ENCODE results near the gene ACKR4.

Gene ACKR4

DNA sequence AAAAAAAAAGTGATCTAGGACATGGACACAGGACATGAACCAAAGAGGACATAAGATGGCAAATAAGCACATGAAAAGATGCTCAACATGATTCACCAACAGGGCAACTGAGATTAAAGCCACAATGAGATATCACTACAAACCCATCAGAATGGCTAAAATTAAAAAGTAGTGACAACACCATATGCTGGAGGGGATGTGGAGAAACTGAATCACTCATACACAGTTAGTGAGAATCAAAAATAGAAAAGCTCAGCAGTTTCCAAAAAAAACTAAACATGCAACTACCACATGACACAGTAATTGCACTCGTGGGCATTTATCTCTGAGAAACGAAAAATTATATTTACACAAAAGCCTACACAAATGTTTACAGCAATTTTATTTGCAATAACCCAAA, 27.9 kb upstream of the ACKR4 start:
- ChIA-PET CTCF (no interaction called here), POLR2A (interaction anchor here (0.6 kb wide), 1 partner anchor 24 kb away, joined by 5 read pairs; no protein-coding TSS in a partner anchor)
- DNase-seq, result no peak
- H3K36me3 ChIP-seq (ENCODE audit: control insufficient read depth in 4 of 4, insufficient read depth in 4 of 4, low read length in 3 of 4), result peaks cover 3 to 14% (median 8%) of the 10 kb centered on the region in 4 experiments
- no peak overlapping the region for H3K4me3 ChIP-seq (ENCODE audit: control insufficient read depth in 1 of 7, extremely low read depth in 1 of 7, insufficient read depth in 4 of 7, low read depth in 2 of 7, low read length in 6 of 7)
- no CpG with 5 or more reads among the region's 2 CpGs for WGBS (ENCODE audit: insufficient coverage)
- H3K9me3 ChIP-seq (ENCODE audit: control extremely low read depth in 1 of 5, control insufficient read depth in 4 of 5, insufficient read depth in 2 of 5, low read depth in 1 of 5, low read length in 4 of 5), result peaks cover 0 to 5% (median 2%) of the 10 kb centered on the region in 5 experiments
- H3K27me3 ChIP-seq (replicated peaks in 2 of 5; ENCODE audit: control insufficient read depth in 4 of 5, insufficient read depth in 5 of 5, low read length in 4 of 5), result no peaks in the 10 kb centered on the region
- H3K27ac ChIP-seq (ENCODE audit: insufficient read depth in 1 of 2, low read depth in 1 of 2, low read length in 2 of 2, poor library complexity in 1 of 2, severe bottlenecking in 2 of 2), result no peak overlapping the region
- H3K4me1 ChIP-seq (ENCODE audit: control extremely low read depth in 1 of 4, control insufficient read depth in 4 of 4, insufficient read depth in 4 of 4, low read length in 3 of 4), result no peaks in the 10 kb centered on the region

DNA sequence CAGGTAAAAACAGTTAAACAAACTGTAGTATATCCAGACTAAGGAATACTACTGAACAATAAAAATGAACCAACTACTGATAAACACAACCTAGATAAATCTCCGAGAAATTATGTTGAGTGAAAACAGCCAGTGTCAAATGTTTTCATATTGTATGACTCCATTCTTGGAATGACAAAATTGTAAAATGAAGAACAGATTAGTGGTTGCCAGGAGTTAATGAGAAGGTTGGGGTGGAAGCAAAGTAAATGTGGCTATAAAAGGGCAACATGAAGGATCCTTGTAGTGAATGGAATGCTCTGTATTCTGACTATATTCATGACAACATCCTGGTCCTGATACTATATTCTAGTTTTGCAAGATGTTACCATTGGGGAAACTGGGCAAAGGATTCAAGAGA, 27.5 kb upstream of the ACKR4 start:
- 100% methylated on average over 1 of the region's 1 CpG for WGBS (ENCODE audit: insufficient coverage)
- no peak overlapping the region for H3K27ac ChIP-seq (ENCODE audit: insufficient read depth in 1 of 2, low read depth in 1 of 2, low read length in 2 of 2, poor library complexity in 1 of 2, severe bottlenecking in 2 of 2)
- CTCF ChIA-PET, result interaction anchor here (1.7 kb wide), 1 partner anchor 34 kb away, joined by 4 read pairs; no protein-coding TSS in a partner anchor

DNA sequence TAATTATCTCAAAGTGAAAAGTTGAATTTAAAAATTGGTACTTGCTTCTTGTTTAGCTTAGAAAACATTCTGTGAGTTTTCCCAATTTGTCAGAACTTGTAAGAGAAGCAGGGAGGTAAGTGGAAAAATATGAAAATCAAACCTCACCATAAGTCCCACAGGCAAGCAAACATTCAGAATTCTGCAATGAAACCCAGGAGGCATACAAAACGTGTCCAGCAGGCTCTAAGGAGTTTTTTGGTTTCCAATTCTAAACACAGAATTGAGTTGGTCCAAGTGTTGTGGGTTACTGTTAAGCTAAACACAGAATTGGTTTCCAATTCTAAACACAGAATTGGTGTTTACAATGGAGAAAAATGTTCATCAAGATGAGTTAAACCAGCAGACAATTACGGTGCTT, 27.1 kb upstream of the ACKR4 start:
- no peak overlapping the region for H3K27ac ChIP-seq (ENCODE audit: insufficient read depth in 1 of 2, low read depth in 1 of 2, low read length in 2 of 2, poor library complexity in 1 of 2, severe bottlenecking in 2 of 2)
- CTCF ChIA-PET, result interaction anchor here (1.7 kb wide), 1 partner anchor 34 kb away, joined by 4 read pairs; no protein-coding TSS in a partner anchor
- no peaks in the 10 kb centered on the region for H3K4me1 ChIP-seq (ENCODE audit: control extremely low read depth in 1 of 4, control insufficient read depth in 4 of 4, insufficient read depth in 4 of 4, low read length in 3 of 4)
- POLR2A ChIA-PET, result no interaction called here
- H3K9me3 ChIP-seq (ENCODE audit: control extremely low read depth in 1 of 5, control insufficient read depth in 4 of 5, insufficient read depth in 2 of 5, low read depth in 1 of 5, low read length in 4 of 5), result peaks cover 0 to 5% (median 2%) of the 10 kb centered on the region in 5 experiments
- no peak overlapping the region for H3K4me3 ChIP-seq (ENCODE audit: control insufficient read depth in 1 of 7, extremely low read depth in 1 of 7, insufficient read depth in 4 of 7, low read depth in 2 of 7, low read length in 6 of 7)
- H3K36me3 ChIP-seq (ENCODE audit: control insufficient read depth in 4 of 4, insufficient read depth in 4 of 4, low read length in 3 of 4), result peaks cover 3 to 16% (median 7%) of the 10 kb centered on the region in 4 experiments
- H3K27me3 ChIP-seq (replicated peaks in 2 of 5; ENCODE audit: control insufficient read depth in 4 of 5, insufficient read depth in 5 of 5, low read length in 4 of 5), result no peaks in the 10 kb centered on the region
- DNase-seq, result no peak
- 83% methylated on average over 1 of the region's 2 CpGs for WGBS (ENCODE audit: insufficient coverage)

More for the DNA sequence above, 27.5 kb upstream of the ACKR4 start:
- POLR2A ChIA-PET, result no interaction called here
- peaks cover 3 to 14% (median 10%) of the 10 kb centered on the region in 4 experiments for H3K36me3 ChIP-seq (ENCODE audit: control insufficient read depth in 4 of 4, insufficient read depth in 4 of 4, low read length in 3 of 4)
- no peak overlapping the region for H3K4me3 ChIP-seq (ENCODE audit: control insufficient read depth in 1 of 7, extremely low read depth in 1 of 7, insufficient read depth in 4 of 7, low read depth in 2 of 7, low read length in 6 of 7)
- H3K9me3 ChIP-seq (ENCODE audit: control extremely low read depth in 1 of 5, control insufficient read depth in 4 of 5, insufficient read depth in 2 of 5, low read depth in 1 of 5, low read length in 4 of 5), result peaks cover 0 to 5% (median 2%) of the 10 kb centered on the region in 5 experiments
- DNase-seq, result no peak
- no peaks in the 10 kb centered on the region for H3K27me3 ChIP-seq (replicated peaks in 2 of 5; ENCODE audit: control insufficient read depth in 4 of 5, insufficient read depth in 5 of 5, low read length in 4 of 5)
- H3K4me1 ChIP-seq (ENCODE audit: control extremely low read depth in 1 of 4, control insufficient read depth in 4 of 4, insufficient read depth in 4 of 4, low read length in 3 of 4), result no peaks in the 10 kb centered on the region

DNA sequence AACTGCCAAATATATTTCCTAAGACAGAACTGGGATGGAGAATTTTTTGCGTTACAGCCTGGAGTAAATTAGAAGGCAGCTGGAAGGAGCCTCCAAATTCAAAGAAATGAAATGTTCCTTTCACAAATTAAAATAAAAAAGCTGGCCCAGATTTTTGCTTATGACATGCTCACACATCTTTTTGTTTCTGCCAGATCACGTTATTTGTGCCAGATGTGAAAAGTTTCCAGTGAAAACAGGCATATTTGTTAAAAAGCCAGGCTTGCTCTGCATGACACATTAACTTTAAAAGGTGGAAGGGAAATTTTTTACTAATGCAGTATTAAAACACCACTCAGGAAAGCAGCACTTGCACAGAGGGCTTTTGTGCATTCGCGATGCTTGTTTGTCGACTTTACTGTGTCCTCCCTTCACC, 23.3 kb upstream of the ACKR4 start:
- CTCF ChIA-PET, result interaction anchor here (0.9 kb wide), 1 partner anchor 67 kb away, joined by 3 read pairs; no protein-coding TSS in a partner anchor
- H3K36me3 ChIP-seq (ENCODE audit: control insufficient read depth in 4 of 4, insufficient read depth in 4 of 4, low read length in 3 of 4), result peaks cover 3 to 28% (median 12%) of the 10 kb centered on the region in 4 experiments

DNA sequence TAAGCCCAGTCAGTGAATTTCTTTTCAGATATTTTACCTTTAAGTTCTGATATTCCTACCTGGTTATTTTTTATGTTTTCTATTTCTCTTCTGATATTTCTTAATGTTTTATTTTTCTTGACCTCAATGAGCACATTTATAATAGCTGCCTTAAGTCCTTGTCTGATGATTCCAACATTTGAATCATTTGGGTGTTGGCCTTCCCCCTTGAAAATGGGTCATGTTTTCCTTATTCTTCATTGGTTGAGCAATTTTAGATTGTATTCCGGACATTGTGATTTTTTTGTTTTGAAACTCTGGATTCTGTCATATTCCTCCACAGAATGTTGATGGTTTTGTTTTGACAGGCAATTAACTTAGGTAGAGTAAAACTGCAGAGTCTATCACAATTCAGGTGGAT, 9.7 kb upstream of the ACKR4 start:
- ChIA-PET CTCF (no interaction called here), POLR2A (no interaction called here)
- WGBS (ENCODE audit: insufficient coverage), result no CpG with 5 or more reads among the region's 1 CpG
- Histone ChIP-seq H3K4me3 (ENCODE audit: control insufficient read depth in 1 of 7, extremely low read depth in 1 of 7, insufficient read depth in 4 of 7, low read depth in 2 of 7, low read length in 6 of 7) (no peak overlapping the region), H3K27me3 (replicated peaks in 2 of 5; ENCODE audit: control insufficient read depth in 4 of 5, insufficient read depth in 5 of 5, low read length in 4 of 5) (no peaks in the 10 kb centered on the region), H3K27ac (ENCODE audit: insufficient read depth in 1 of 2, low read depth in 1 of 2, low read length in 2 of 2, poor library complexity in 1 of 2, severe bottlenecking in 2 of 2) (no peak overlapping the region), H3K4me1 (ENCODE audit: control extremely low read depth in 1 of 4, control insufficient read depth in 4 of 4, insufficient read depth in 4 of 4, low read length in 3 of 4) (no peaks in the 10 kb centered on the region), H3K36me3 (ENCODE audit: control insufficient read depth in 4 of 4, insufficient read depth in 4 of 4, low read length in 3 of 4) (peaks cover 0 to 4% (median 1%) of the 10 kb centered on the region in 4 experiments), H3K9me3 (ENCODE audit: control extremely low read depth in 1 of 5, control insufficient read depth in 4 of 5, insufficient read depth in 2 of 5, low read depth in 1 of 5, low read length in 4 of 5) (peaks cover 0 to 3% (median 0%) of the 10 kb centered on the region in 5 experiments)
- no peak for DNase-seq

More for the DNA sequence above, 23.3 kb upstream of the ACKR4 start:
- H3K4me3 ChIP-seq (ENCODE audit: control insufficient read depth in 1 of 7, extremely low read depth in 1 of 7, insufficient read depth in 4 of 7, low read depth in 2 of 7, low read length in 6 of 7), result no peak overlapping the region
- POLR2A ChIA-PET, result no interaction called here
- peaks cover 0 to 5% (median 2%) of the 10 kb centered on the region in 5 experiments for H3K9me3 ChIP-seq (ENCODE audit: control extremely low read depth in 1 of 5, control insufficient read depth in 4 of 5, insufficient read depth in 2 of 5, low read depth in 1 of 5, low read length in 4 of 5)
- 100% methylated on average over 1 of the region's 5 CpGs for WGBS (ENCODE audit: insufficient coverage)
- H3K4me1 ChIP-seq (ENCODE audit: control extremely low read depth in 1 of 4, control insufficient read depth in 4 of 4, insufficient read depth in 4 of 4, low read length in 3 of 4), result no peaks in the 10 kb centered on the region
- H3K27me3 ChIP-seq (replicated peaks in 2 of 5; ENCODE audit: control insufficient read depth in 4 of 5, insufficient read depth in 5 of 5, low read length in 4 of 5), result no peaks in the 10 kb centered on the region
- no peak for DNase-seq
- no peak overlapping the region for H3K27ac ChIP-seq (ENCODE audit: insufficient read depth in 1 of 2, low read depth in 1 of 2, low read length in 2 of 2, poor library complexity in 1 of 2, severe bottlenecking in 2 of 2)

DNA sequence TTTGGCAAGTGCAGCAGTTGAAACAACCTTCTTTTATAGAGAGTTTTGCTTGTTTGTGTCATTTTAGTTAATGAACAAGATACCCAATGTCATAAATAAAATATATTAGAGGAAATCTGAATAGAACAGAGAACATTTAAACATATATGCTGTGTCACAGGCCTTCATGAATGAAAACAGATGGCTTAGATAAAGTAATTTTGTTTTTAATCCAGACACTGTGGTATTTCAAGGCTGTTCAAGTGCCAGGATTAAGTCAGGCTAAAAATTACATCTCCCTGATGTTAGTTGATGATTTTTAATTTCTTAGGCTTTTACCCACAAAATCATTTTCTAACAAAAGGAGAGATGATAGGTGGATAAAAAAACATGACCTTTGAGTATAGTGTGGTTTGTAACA, 4.9 kb upstream of the ACKR4 start:
- no peaks in the 10 kb centered on the region for H3K27me3 ChIP-seq (replicated peaks in 2 of 5; ENCODE audit: control insufficient read depth in 4 of 5, insufficient read depth in 5 of 5, low read length in 4 of 5)
- POLR2A ChIA-PET, result interaction anchor here (0.6 kb wide), 1 partner anchor 1604 kb away, joined by 3 read pairs; no protein-coding TSS in a partner anchor
- CTCF ChIA-PET, result no interaction called here
- H3K36me3 ChIP-seq (ENCODE audit: control insufficient read depth in 4 of 4, insufficient read depth in 4 of 4, low read length in 3 of 4), result peaks cover 0 to 9% (median 3%) of the 10 kb centered on the region in 4 experiments
- no peaks in the 10 kb centered on the region for H3K4me1 ChIP-seq (ENCODE audit: control extremely low read depth in 1 of 4, control insufficient read depth in 4 of 4, insufficient read depth in 4 of 4, low read length in 3 of 4)
- H3K9me3 ChIP-seq (ENCODE audit: control extremely low read depth in 1 of 5, control insufficient read depth in 4 of 5, insufficient read depth in 2 of 5, low read depth in 1 of 5, low read length in 4 of 5), result peaks cover 0 to 3% (median 0%) of the 10 kb centered on the region in 5 experiments
- DNase-seq, result no peak
- no peak overlapping the region for H3K4me3 ChIP-seq (ENCODE audit: control insufficient read depth in 1 of 7, extremely low read depth in 1 of 7, insufficient read depth in 4 of 7, low read depth in 2 of 7, low read length in 6 of 7)
- H3K27ac ChIP-seq (ENCODE audit: insufficient read depth in 1 of 2, low read depth in 1 of 2, low read length in 2 of 2, poor library complexity in 1 of 2, severe bottlenecking in 2 of 2), result no peak overlapping the region

DNA sequence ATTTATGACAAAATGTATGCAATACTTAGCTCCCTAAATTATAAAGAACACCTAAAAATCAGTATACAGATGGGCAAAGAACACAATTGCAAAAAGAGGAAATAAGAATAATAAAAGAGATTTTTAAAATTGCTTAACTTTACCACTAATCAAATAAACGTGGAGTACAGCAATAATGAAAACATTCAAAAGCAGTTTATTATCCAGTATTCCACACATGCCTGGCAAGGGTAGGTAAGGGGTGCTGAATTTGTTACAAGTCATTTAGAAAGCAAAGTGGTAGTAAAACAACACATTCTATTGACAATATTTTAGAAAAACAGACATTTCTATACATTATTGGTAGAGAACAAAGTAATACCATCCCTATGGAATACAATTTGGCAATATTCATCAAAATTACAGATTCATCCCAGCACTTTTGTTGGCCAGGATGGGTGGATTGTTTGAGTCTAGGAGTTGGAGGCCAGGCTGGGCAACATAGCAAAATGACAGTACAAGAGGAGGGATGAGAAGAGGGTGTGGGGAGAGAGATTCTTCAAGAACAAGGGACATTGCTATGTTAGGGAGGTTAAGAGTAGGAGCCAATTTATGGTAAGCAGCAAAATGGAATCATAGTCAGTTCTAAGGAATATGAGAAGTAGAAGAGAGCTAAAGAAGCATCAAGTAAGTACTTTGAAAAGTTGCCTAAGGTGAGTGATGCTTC, 3.7 kb upstream of the ACKR4 start:
- Histone ChIP-seq H3K4me1 (ENCODE audit: control extremely low read depth in 1 of 4, control insufficient read depth in 4 of 4, insufficient read depth in 4 of 4, low read length in 3 of 4) (no peaks in the 10 kb centered on the region), H3K27ac (ENCODE audit: insufficient read depth in 1 of 2, low read depth in 1 of 2, low read length in 2 of 2, poor library complexity in 1 of 2, severe bottlenecking in 2 of 2) (no peak overlapping the region), H3K27me3 (replicated peaks in 2 of 5; ENCODE audit: control insufficient read depth in 4 of 5, insufficient read depth in 5 of 5, low read length in 4 of 5) (no peaks in the 10 kb centered on the region), H3K4me3 (ENCODE audit: control insufficient read depth in 1 of 7, extremely low read depth in 1 of 7, insufficient read depth in 4 of 7, low read depth in 2 of 7, low read length in 6 of 7) (no peak overlapping the region), H3K36me3 (ENCODE audit: control insufficient read depth in 4 of 4, insufficient read depth in 4 of 4, low read length in 3 of 4) (peaks cover under 1 to 11% (median 2%) of the 10 kb centered on the region in 4 experiments), H3K9me3 (ENCODE audit: control extremely low read depth in 1 of 5, control insufficient read depth in 4 of 5, insufficient read depth in 2 of 5, low read depth in 1 of 5, low read length in 4 of 5) (peaks cover 0 to 3% (median 0%) of the 10 kb centered on the region in 5 experiments)
- WGBS (ENCODE audit: insufficient coverage), result no CpG with 5 or more reads among the region's 1 CpG
- CTCF ChIA-PET, result interaction anchor here (0.7 to 1.9 kb wide), 2 partner anchors 48 to 57 kb away, joined by 4 read pairs; no protein-coding TSS in a partner anchor
- POLR2A ChIA-PET, result no interaction called here
- no peak for DNase-seq

Measured in common myeloid progenitor, CD34-positive (primary cell).